Measurements from ENCODE around the gene VSIG10.

The VSIG10 gene

GRCh38 chr12:118032188-118032587 is 71.6 kb downstream of the VSIG10 start:
- DNase-seq (ENCODE audit: low read depth in 1 of 2, low spot score in 1 of 2), result no peak
- no peak overlapping the region for H3K27ac ChIP-seq (replicated peaks)
- H3K4me3 ChIP-seq (replicated peaks; ENCODE audit: insufficient read depth, low read length), result no peak overlapping the region
- no peak for TF ChIP-seq SPI1 (IDR thresholded peaks at IDR 0.05; ENCODE audit: borderline replicate concordance, low read depth)
- no peak for TF ChIP-seq POLR2AphosphoS5 (IDR thresholded peaks at IDR 0.05; ENCODE audit: low read depth)
- no peak for TF ChIP-seq REST (IDR thresholded peaks at IDR 0.05; ENCODE audit: insufficient replicate concordance, low read depth)
- no peak for TF ChIP-seq GABPA (IDR thresholded peaks at IDR 0.05; ENCODE audit: low read depth)
- no peak for TF ChIP-seq CTCF (IDR thresholded peaks at IDR 0.05; ENCODE audit: insufficient read depth, low read length)
- no peaks in the 10 kb centered on the region for H3K27me3 ChIP-seq (ENCODE audit: insufficient read depth, poor library complexity, severe bottlenecking)

DNA sequence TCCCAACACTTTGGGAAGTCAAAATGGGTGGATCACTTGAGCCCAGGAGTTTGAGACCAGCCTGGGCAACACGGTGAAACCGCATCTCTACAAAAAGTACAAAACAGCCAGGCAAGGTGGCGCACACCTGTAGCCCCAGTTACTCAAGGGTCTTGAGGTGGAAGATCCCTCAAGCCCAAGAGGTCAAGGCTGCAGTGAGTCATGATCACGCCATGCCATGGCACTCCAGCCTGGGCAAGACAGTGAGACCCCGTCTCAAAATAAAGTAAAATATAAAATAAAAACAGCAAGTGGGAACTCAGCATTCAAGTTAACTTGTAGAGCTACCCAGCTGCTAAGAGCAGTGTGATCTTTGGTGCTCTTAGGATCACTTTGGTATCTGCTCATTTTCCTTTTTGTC is 74.6 kb downstream of the VSIG10 start:
- H3K27ac ChIP-seq (replicated peaks), result no peak overlapping the region
- H3K27me3 ChIP-seq (ENCODE audit: insufficient read depth, poor library complexity, severe bottlenecking), result no peaks in the 10 kb centered on the region
- TF ChIP-seq POLR2AphosphoS5 (IDR thresholded peaks at IDR 0.05; ENCODE audit: low read depth) (no peak), CTCF (IDR thresholded peaks at IDR 0.05; ENCODE audit: insufficient read depth, low read length) (no peak), REST (IDR thresholded peaks at IDR 0.05; ENCODE audit: insufficient replicate concordance, low read depth) (no peak), SPI1 (IDR thresholded peaks at IDR 0.05; ENCODE audit: borderline replicate concordance, low read depth) (no peak), GABPA (IDR thresholded peaks at IDR 0.05; ENCODE audit: low read depth) (no peak)

GRCh38 chr12:118025168-118025567 is 78.6 kb downstream of the VSIG10 start:
- Histone ChIP-seq H3K27me3 (ENCODE audit: insufficient read depth, poor library complexity, severe bottlenecking) (no peaks in the 10 kb centered on the region), H3K4me3 (replicated peaks; ENCODE audit: insufficient read depth, low read length) (no peak overlapping the region), H3K27ac (replicated peaks) (no peak overlapping the region)
- no peak for DNase-seq (ENCODE audit: low read depth in 1 of 2, low spot score in 1 of 2)
- no peak for TF ChIP-seq REST (IDR thresholded peaks at IDR 0.05; ENCODE audit: insufficient replicate concordance, low read depth)
- TF ChIP-seq CTCF (IDR thresholded peaks at IDR 0.05; ENCODE audit: insufficient read depth, low read length), result no peak
- TF ChIP-seq GABPA (IDR thresholded peaks at IDR 0.05; ENCODE audit: low read depth), result no peak
- no peak for TF ChIP-seq SPI1 (IDR thresholded peaks at IDR 0.05; ENCODE audit: borderline replicate concordance, low read depth)
- TF ChIP-seq POLR2AphosphoS5 (IDR thresholded peaks at IDR 0.05; ENCODE audit: low read depth), result no peak

More for the DNA sequence above, 74.6 kb downstream of the VSIG10 start:
- no peak for DNase-seq (ENCODE audit: low read depth in 1 of 2, low spot score in 1 of 2)
- H3K4me3 ChIP-seq (replicated peaks; ENCODE audit: insufficient read depth, low read length), result no peak overlapping the region

All from HL-60 (cell line).